GM23338 (cell line): ENCODE results near the gene DYSF. TPM values are rescaled to one million over a fixed set of nuclear protein-coding genes. Genes with fewer than 3 reads are reported as not detected.

Experiments used
- ATAC-seq: fragments of 200-7000 bp; cut with Tn5 transposase; 3 replicates; pipeline ENCODE4 v1.9.1; 2020
- DNase-seq: peaks from one replicate; pipeline ENCODE4 v3.0.0-alpha.2; 2015; ENCODE audit warnings: low spot score
- H2AFZ ChIP-seq: fragments of 200-600 bp; sonication (generic); 2 replicates; pipeline ENCODE4 v1.8.0; 2016; ENCODE audit warnings: antibody characterized with exemption, mild to moderate bottlenecking, moderate library complexity
- H3F3A ChIP-seq: fragments of 200-600 bp; sonication (generic); replicated peaks from 2 replicates; pipeline ENCODE4 v1.8.0; 2017; ENCODE audit warnings: antibody characterized with exemption, mixed run types, low read depth
- H3K27ac ChIP-seq: fragments of 200-600 bp; sonication (generic); 2 replicates; pipeline ENCODE4 v1.6.1; 2016; ENCODE audit warnings: low read depth
- H3K27me3 ChIP-seq: fragments of 200-600 bp; sonication (generic); 2 replicates; pipeline ENCODE4 v1.8.0; 2016; ENCODE audit warnings: mild to moderate bottlenecking, mixed run types, moderate library complexity; ENCODE audit not compliant: insufficient read depth
- H3K36me3 ChIP-seq: fragments of 200-600 bp; sonication (generic); 2 replicates; pipeline ENCODE4 v1.8.0; 2016; ENCODE audit warnings: mild to moderate bottlenecking; ENCODE audit not compliant: insufficient read depth
- H3K4me1 ChIP-seq: fragments of 200-600 bp; sonication (generic); 2 replicates; pipeline ENCODE4 v1.8.0; 2016; ENCODE audit warnings: mild to moderate bottlenecking, moderate library complexity; ENCODE audit not compliant: insufficient read depth
- H3K4me2 ChIP-seq: fragments of 200-600 bp; sonication (generic); 2 replicates; pipeline ENCODE4 v1.7.1; 2017; ENCODE audit warnings: mixed run types
- H3K4me3 ChIP-seq: fragments of 200-600 bp; sonication (generic); 2 replicates; pipeline ENCODE4 v1.6.1; 2016; ENCODE audit warnings: mixed run types
- H3K79me2 ChIP-seq: fragments of 200-600 bp; sonication (generic); replicated peaks from 2 replicates; pipeline ENCODE4 v1.8.0; 2017; ENCODE audit warnings: mild to moderate bottlenecking; ENCODE audit not compliant: insufficient read depth
- H3K9me2 ChIP-seq: fragments of 200-600 bp; sonication (generic); 2 replicates; pipeline ENCODE4 v1.8.0; 2017; ENCODE audit not compliant: insufficient read depth
- H4K20me1 ChIP-seq: fragments of 200-600 bp; sonication (generic); replicated peaks from 2 replicates; pipeline ENCODE4 v1.8.0; 2017; ENCODE audit warnings: mild to moderate bottlenecking; ENCODE audit not compliant: insufficient read depth
- H3K27ac Mint-ChIP-seq: 2 replicates; pipeline ENCODE4 v1.8.0; 2020; ENCODE audit warnings: inconsistent platforms, mild to moderate bottlenecking, moderate library complexity, mixed read lengths
- H3K27me3 Mint-ChIP-seq: 3 replicates; pipeline ENCODE4 v1.8.0; 2022; ENCODE audit warnings: low read depth, mild to moderate bottlenecking, moderate library complexity, mixed read lengths, inconsistent platforms; ENCODE audit not compliant: insufficient read depth, poor library complexity
- H3K36me3 Mint-ChIP-seq: 3 replicates; pipeline ENCODE4 v1.8.0; 2021; ENCODE audit warnings: low read depth, mild to moderate bottlenecking, inconsistent platforms, moderate library complexity, mixed read lengths
- H3K4me1 Mint-ChIP-seq: 3 replicates; pipeline ENCODE4 v1.8.0; 2020; ENCODE audit warnings: mild to moderate bottlenecking, inconsistent platforms, mixed read lengths
- H3K4me3 Mint-ChIP-seq: 3 replicates; pipeline ENCODE4 v1.8.0; 2021; ENCODE audit warnings: moderate library complexity, mild to moderate bottlenecking, inconsistent platforms, mixed read lengths
- H3K9me3 Mint-ChIP-seq: 3 replicates; pipeline ENCODE4 v1.8.0; 2020; ENCODE audit warnings: moderate library complexity, mild to moderate bottlenecking, inconsistent platforms, mixed read lengths
- CREB1 ChIP-seq: fragments of 250-450 bp; sonication (Bioruptor Pico); IDR thresholded peaks from 2 replicates; pipeline ENCODE4 v1.5.0; 2020; ENCODE audit warnings: low read depth, mild to moderate bottlenecking, moderate library complexity
- CTCF ChIP-seq, 2 experiments: fragments of 200-600 bp in 1 of 2; sonication (generic) in 1 of 2; conservative IDR thresholded peaks; 2 replicates each; pipeline versions ENCODE4 v1.5.1 to v1.6.1; 2016 to 2017; ENCODE audit warnings: antibody characterized with exemption in 2 of 2, low read depth in 2 of 2, mild to moderate bottlenecking in 2 of 2, moderate library complexity in 1 of 2
- ETS1 ChIP-seq: IDR thresholded peaks from 2 replicates; pipeline ENCODE4 v1.6.1; 2016; ENCODE audit warnings: antibody characterized with exemption
- EZH2 ChIP-seq: fragments of 200-600 bp; sonication (generic); IDR thresholded peaks from one replicate; pipeline ENCODE4 v1.8.0; 2017; ENCODE audit warnings: antibody characterized with exemption, mild to moderate bottlenecking, low read depth; ENCODE audit not compliant: unreplicated experiment
- EZH2phosphoT487 ChIP-seq: fragments of 200-600 bp; sonication (generic); IDR thresholded peaks from one replicate; pipeline ENCODE4 v1.8.1; 2018; ENCODE audit warnings: antibody characterized with exemption; ENCODE audit not compliant: unreplicated experiment
- JUNB ChIP-seq: IDR thresholded peaks from one replicate; pipeline ENCODE4 v1.6.1; 2016; ENCODE audit warnings: antibody characterized with exemption; ENCODE audit not compliant: unreplicated experiment
- POLR2AphosphoS5 ChIP-seq: IDR thresholded peaks from 2 replicates; pipeline ENCODE4 v1.6.1; 2016; ENCODE audit warnings: antibody characterized with exemption, low read depth
- STAT1 ChIP-seq: IDR thresholded peaks from one replicate; pipeline ENCODE4 v1.6.1; 2016; ENCODE audit warnings: antibody characterized with exemption; ENCODE audit not compliant: unreplicated experiment
- ZNF331 ChIP-seq: fragments of 250-450 bp; sonication (Bioruptor Pico); IDR thresholded peaks from 2 replicates; pipeline ENCODE4 v1.5.0; 2020; ENCODE audit warnings: low read depth, mild to moderate bottlenecking, moderate library complexity
- ZNF462 ChIP-seq: fragments of 250-450 bp; sonication (Bioruptor Pico); IDR thresholded peaks from 2 replicates; pipeline ENCODE4 v1.5.0; 2020; ENCODE audit warnings: mild to moderate bottlenecking, moderate library complexity
- polyA plus RNA-seq: library from polyadenylated mRNA; unstranded; fragments of >200 nt; fragmentation: Nextera tagmentation; extraction: Ambion mirVana; gene quantifications from 2 replicates; pipeline ENCODE4 v1.2.1, GENCODE V29; 2016
- total RNA-seq: library from RNA; depleted of rRNA; stranded (reverse); fragments of >200 nt; shearing (Covaris generic); gene quantifications from 2 replicates; pipeline ENCODE4 v1.2.3, GENCODE V29; 2014

DYSF gene
- total and polyA plus RNA-seq, 2 experiments from 2014 or later, result 7.3 to 21.3 TPM

- H3K27ac Mint-ChIP-seq, result no peak overlapping the region
- H3K9me3 Mint-ChIP-seq, result no peaks in the 10 kb centered on the region
- no peaks in the 10 kb centered on the region for H3K4me1 ChIP-seq
- H3K4me3 ChIP-seq, result no peak overlapping the region
- H2AFZ ChIP-seq, result no peak overlapping the region
- H3K79me2 ChIP-seq, result no peaks in the 10 kb centered on the region
- peaks cover 2% of the 10 kb centered on the region; the same call in 2 of the 3 replicates for H3K36me3 Mint-ChIP-seq
- H3K27ac ChIP-seq, result no peak overlapping the region
- DNase-seq (no peak), ATAC-seq (no peak)
- no peaks in the 10 kb centered on the region for H3F3A ChIP-seq
- H3K4me2 ChIP-seq, result no peak overlapping the region
- no peaks in the 10 kb centered on the region for H3K27me3 ChIP-seq
- H3K27me3 Mint-ChIP-seq, result peaks cover 12% of the 10 kb centered on the region
- H3K4me1 Mint-ChIP-seq, result no peaks in the 10 kb centered on the region; the same call in 2 of the 3 replicates
- H4K20me1 ChIP-seq, result no peaks in the 10 kb centered on the region
- H3K4me3 Mint-ChIP-seq, result no peak overlapping the region
- no peaks in the 10 kb centered on the region for H3K9me2 ChIP-seq
- TF ChIP-seq EZH2phosphoT487 (no peak), ETS1 (no peak), ZNF462 (no peak), STAT1 (no peak), CREB1 (CRISPR knock-in tag) (no peak), CTCF (conservative IDR thresholded peaks at IDR 0.05; ENCODE audit: low read depth in 2 of 2) (no peak), POLR2AphosphoS5 (no peak), ZNF331 (CRISPR knock-in tag) (no peak), JUNB (no peak), EZH2 (no peak)
- H3K36me3 ChIP-seq, result no peaks in the 10 kb centered on the region
Measured at GRCh38 chr2:71612581-71613402, 159.4 kb downstream of the DYSF start.
